NB4 (cell line): Measurements from ENCODE around the gene RYR3.

Experiments
- CTCF ChIP-seq: IDR thresholded peaks from one replicate; pipeline ENCODE4 v1.5.1; 2012; ENCODE audit warnings: low read depth, low read length
- MAX ChIP-seq: IDR thresholded peaks from 2 replicates; pipeline ENCODE4 v1.6.1; 2011; ENCODE audit warnings: low read depth, low read length

GRCh38 chr15:33754242-33754641 is 443.5 kb downstream of the RYR3 start:
- TF ChIP-seq CTCF (no peak), MAX (no peak)
